Gastroesophageal sphincter (tissue), 4 donors: ENCODE results near the gene PRAMEF13. TPM values are rescaled to one million over a fixed set of nuclear protein-coding genes. Genes with fewer than 3 reads are reported as not detected.
A peak's percentile ranks its signal among the peaks of the same experiment; 100 is the strongest.
"Not testable (repeated sequence)": the region's sequence is repeated elsewhere in the genome, so short reads cannot be mapped to it uniquely, and the experiment has no call there.

ENCODE experiments used
- ATAC-seq: fragments of 150-250 bp; one replicate; pipeline ENCODE4 v1.9.1; 2016; ENCODE audit warnings: mild to moderate bottlenecking, moderate library complexity
- H3K27ac ChIP-seq, 4 donors: fragments of 200-600 bp; sonication (generic) in 3 of 4; 1 replicate in 3 of 4; 2 replicates in 1 of 4; pipeline ENCODE4 v1.5.1; 2016 to 2019
- H3K27me3 ChIP-seq: fragments of 200-600 bp; sonication (generic); one replicate; pipeline ENCODE4 v1.5.1; 2019
- H3K36me3 ChIP-seq, 2 donors: fragments of 200-600 bp; sonication (generic); one replicate each; pipeline ENCODE4 v1.5.1; 2019; ENCODE audit warnings: control low read depth in 1 of 2
- H3K4me1 ChIP-seq, 3 donors: fragments of 200-600 bp; sonication (generic); 1 replicate in 2 of 3; 2 replicates in 1 of 3; pipeline ENCODE4 v1.5.1; 2016 to 2019; ENCODE audit warnings: control low read depth in 2 of 3
- H3K4me3 ChIP-seq, 2 donors: fragments of 200-600 bp; sonication (generic); one replicate each; pipeline ENCODE4 v1.5.1; 2019; ENCODE audit warnings: mild to moderate bottlenecking in 1 of 2, moderate library complexity in 1 of 2
- H3K9me3 ChIP-seq, 3 donors: fragments of 200-600 bp; sonication (generic); one replicate each; pipeline ENCODE4 v1.5.1; 2017 to 2019; ENCODE audit warnings: control low read depth in 2 of 3
- EP300 ChIP-seq: sonication (generic); formaldehyde crosslinking; IDR thresholded peaks from one replicate; pipeline ENCODE4 v1.6.1; 2017; ENCODE audit warnings: antibody characterized with exemption, mild to moderate bottlenecking
- POLR2A ChIP-seq, 2 donors: fragments of 450-650 bp; IDR thresholded peaks; one replicate each; pipeline ENCODE4 v1.6.1; 2017; ENCODE audit warnings: antibody characterized with exemption in 2 of 2, mild to moderate bottlenecking in 2 of 2, moderate library complexity in 1 of 2
- POLR2AphosphoS5 ChIP-seq: sonication (generic); formaldehyde crosslinking; IDR thresholded peaks from one replicate; pipeline ENCODE4 v1.6.1; 2017; ENCODE audit warnings: antibody characterized with exemption
- WGBS, 2 donors: methylation state at CpG; one replicate each; pipeline ENCODE4 v1.1.5; 2018; ENCODE audit warnings: low coverage in 1 of 2; 5-methylcytosine and 5-hydroxymethylcytosine counted together
- total RNA-seq, 4 donors: library from RNA; depleted of rRNA; stranded (reverse); fragments of >200 nt; gene quantifications; one replicate each; pipeline ENCODE4 v1.1.0, GENCODE V29; 2016
- TF ChIP-seq, protein P1 (sequence below), 4 experiments: fragments of 200-600 bp in 2 of 4; fragments of 450-650 bp in 2 of 4; sonication (generic) in 1 of 4; IDR thresholded peaks; one replicate each; pipeline ENCODE4 v1.5.1; 2017 to 2019; ENCODE audit warnings: antibody characterized with exemption in 4 of 4, mild to moderate bottlenecking in 2 of 4, moderate library complexity in 2 of 4

Gene PRAMEF13
- total RNA-seq, 4 donors from 2014 or later: not detected

DNA sequence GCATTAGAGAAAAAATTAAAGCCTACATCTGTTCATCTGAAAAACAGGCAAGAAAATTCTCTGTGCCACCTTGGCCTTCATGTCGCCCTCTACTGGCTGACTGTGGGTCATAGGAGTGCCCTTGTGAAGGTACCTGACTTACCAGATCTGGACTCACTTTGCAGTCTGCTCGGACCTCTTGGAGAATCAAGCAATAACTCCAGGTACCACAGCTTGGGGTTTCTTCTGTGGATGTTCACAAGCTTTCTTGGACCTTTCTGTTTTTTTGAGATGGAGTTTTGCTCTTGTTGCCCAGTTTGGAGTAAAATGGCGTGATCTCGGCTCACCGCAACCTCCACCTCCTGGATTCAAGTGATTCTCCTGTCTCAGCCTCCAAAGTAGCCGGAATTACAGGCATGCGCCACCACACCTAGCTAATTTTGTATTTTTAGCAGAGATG, 27.2 kb upstream of the PRAMEF13 start:
- Histone ChIP-seq H3K4me3 (no peak overlapping the region), H3K4me1 (no peaks in the 10 kb centered on the region), H3K27me3 (peaks cover 30% of the 10 kb centered on the region), H3K9me3 (no peaks in the 10 kb centered on the region), H3K36me3 (no peaks in the 10 kb centered on the region), H3K27ac (no peak overlapping the region)
- WGBS, 2 donors: 66% methylated on average over 5 to 7 of the region's 7 CpGs
- TF ChIP-seq EP300: no peak
- TF ChIP-seq POLR2AphosphoS5: no peak
- TF ChIP-seq, protein P1, sequence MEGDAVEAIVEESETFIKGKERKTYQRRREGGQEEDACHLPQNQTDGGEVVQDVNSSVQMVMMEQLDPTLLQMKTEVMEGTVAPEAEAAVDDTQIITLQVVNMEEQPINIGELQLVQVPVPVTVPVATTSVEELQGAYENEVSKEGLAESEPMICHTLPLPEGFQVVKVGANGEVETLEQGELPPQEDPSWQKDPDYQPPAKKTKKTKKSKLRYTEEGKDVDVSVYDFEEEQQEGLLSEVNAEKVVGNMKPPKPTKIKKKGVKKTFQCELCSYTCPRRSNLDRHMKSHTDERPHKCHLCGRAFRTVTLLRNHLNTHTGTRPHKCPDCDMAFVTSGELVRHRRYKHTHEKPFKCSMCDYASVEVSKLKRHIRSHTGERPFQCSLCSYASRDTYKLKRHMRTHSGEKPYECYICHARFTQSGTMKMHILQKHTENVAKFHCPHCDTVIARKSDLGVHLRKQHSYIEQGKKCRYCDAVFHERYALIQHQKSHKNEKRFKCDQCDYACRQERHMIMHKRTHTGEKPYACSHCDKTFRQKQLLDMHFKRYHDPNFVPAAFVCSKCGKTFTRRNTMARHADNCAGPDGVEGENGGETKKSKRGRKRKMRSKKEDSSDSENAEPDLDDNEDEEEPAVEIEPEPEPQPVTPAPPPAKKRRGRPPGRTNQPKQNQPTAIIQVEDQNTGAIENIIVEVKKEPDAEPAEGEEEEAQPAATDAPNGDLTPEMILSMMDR (IDR thresholded peaks at IDR 0.05): peak in 1 of 4 experiments; percentile 19
- no peak for TF ChIP-seq POLR2A (IDR thresholded peaks at IDR 0.05)
- no peak for ATAC-seq

DNA sequence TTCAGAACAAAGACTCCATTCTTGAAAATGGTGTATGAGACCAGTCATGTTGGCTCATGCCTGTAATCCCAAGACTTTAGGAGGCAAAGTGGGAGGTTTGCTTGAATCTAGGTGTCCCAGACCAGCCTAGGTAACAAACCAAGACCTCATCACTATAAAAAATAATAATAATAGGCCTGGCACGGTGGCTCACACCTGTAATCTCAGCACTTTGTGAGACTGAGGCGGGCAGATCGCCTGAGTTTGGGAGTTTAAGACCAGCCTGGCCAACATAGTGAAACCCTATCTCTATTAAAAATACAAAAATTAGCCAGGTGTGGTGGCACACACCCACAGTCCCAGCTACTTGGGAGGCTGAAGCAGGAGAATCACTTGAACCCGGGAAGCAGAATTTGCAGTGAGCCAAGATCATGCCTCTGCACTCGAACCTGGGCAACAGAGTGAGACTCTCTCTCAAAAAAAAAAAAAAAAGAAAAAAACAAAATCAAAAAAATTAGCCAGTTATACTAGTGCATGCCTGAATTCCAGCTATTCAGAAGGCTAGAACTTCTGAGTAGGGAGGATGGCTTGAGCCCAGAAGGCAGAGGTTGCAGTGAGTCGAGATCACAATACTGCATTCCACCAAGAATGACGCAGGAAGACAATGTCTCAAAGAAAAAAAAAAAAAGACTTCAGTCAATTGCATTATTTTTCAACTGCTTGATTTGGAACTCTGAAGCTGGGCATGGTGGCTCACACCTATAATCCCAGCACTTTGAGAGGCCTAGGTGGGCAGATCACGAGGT, 26.3 kb upstream of the PRAMEF13 start:
- not testable (repeated sequence) for H3K27ac ChIP-seq, H3K9me3 ChIP-seq, H3K4me1 ChIP-seq, ATAC-seq, H3K4me3 ChIP-seq, H3K36me3 ChIP-seq
- H3K27me3 ChIP-seq: peaks cover 30% of the 10 kb centered on the region
- WGBS, 2 donors: 84 to 86% methylated on average over 8 of the region's 8 CpGs

DNA sequence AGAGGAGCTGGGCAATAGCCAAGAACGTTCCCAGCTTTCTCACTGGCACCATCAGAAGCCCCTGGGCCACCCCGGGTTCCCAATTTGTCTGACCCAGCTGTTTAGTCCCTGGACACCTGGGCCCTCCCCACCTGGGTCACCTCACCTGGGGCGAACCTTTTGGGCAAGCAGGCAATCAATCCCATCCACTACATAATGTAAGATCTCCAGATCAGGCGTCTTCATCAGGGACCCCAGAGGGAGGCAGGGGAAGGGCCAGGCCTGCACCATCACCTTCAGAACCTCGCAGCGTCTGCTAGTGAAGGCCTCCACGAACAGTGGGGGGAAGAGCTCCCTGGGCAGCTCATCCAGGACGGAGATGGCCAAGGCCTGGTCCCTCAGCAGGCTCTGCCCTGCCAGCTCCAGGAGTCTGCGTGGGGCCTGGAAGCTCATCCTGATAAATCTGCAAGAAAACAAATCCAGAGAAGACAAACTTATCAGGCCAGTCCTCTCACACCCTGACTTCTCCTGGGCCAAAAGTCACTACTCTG, 24.5 kb upstream of the PRAMEF13 start, which contains the start of gene PRAMEF18:
Gene PRAMEF18, minus strand, starts transcription at position 480 of the 530 bp plus-strand sequence. Its CDS starts 48 bp downstream, at position 432.
- peaks cover 18% of the 10 kb centered on the region for H3K27me3 ChIP-seq
- H3K36me3 ChIP-seq, H3K4me1 ChIP-seq, ATAC-seq, H3K4me3 ChIP-seq, H3K27ac ChIP-seq, H3K9me3 ChIP-seq: not testable (repeated sequence)
- 74% methylated on average over 2 of the region's 9 CpGs; no CpG with 5 or more reads in 1 of the 2 donors for WGBS, 2 donors

DNA sequence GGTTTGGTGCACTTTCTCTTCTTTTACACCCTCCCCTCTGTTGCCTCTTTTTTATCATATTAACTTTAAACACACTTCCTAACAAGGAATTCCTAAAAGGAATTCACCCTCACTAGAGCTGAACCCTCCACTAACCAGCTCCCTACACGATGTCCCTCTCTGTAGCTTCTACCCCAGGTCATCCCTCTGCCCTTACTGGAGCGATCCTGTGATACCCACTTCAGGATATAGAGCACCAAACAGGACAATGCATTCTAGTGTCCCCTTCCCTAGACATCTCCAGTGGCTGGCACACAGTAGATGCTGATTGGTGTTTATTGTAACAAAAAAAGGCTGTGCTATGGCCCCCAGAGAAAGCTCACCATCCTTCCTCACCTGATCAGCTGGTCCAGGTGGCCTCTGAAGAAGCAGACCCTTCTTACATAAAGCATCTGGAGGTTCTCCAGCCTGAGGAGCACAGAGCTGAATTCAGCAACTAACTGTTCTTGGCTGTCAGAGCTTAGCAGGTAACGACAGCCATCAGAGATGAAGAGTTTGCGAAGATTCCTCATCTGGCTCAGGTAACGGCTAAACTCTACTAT, 23.4 kb upstream of the PRAMEF13 start:
- Histone ChIP-seq H3K27ac (no peak overlapping the region), H3K36me3 (no peaks in the 10 kb centered on the region), H3K9me3 (no peaks in the 10 kb centered on the region), H3K4me1 (no peaks in the 10 kb centered on the region), H3K27me3 (peaks cover 18% of the 10 kb centered on the region), H3K4me3 (no peak overlapping the region)
- ATAC-seq: no peak
- WGBS, 2 donors: 64 to 81% methylated on average over 5 of the region's 5 CpGs
- TF ChIP-seq POLR2AphosphoS5 (no peak), POLR2A (IDR thresholded peaks at IDR 0.05) (no peak), EP300 (no peak)
- TF ChIP-seq, protein P1 (IDR thresholded peaks at IDR 0.05): no peak

- not testable (repeated sequence) for H3K4me1 ChIP-seq, ATAC-seq, H3K36me3 ChIP-seq, H3K4me3 ChIP-seq, H3K27ac ChIP-seq, H3K9me3 ChIP-seq
- no CpG with 5 or more reads among the region's 4 CpGs for WGBS, 2 donors
- peaks cover 17% of the 10 kb centered on the region for H3K27me3 ChIP-seq
Measured at GRCh38 chr1:13222788-13223187, 21.6 kb upstream of the PRAMEF13 start.

DNA sequence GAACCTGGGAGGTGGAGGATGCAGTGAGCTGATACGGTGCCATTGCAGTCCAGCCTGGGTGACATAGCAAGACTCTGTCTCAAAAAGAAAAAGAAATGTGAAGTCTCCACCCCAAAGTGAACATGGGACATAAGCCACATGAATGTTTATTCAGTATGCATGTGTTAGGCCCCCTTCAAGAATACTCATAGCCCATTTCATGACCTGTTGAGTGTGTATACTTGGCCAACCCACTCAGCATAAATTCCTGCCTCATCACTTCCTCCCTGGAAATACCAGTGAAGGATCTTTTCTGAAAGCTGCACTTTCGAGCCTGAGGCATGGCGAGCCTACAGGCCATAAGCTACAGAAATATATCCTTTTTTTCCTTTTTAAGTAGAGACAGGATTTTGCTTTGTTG, 18.0 kb upstream of the PRAMEF13 start:
- H3K27ac ChIP-seq, ATAC-seq, H3K27me3 ChIP-seq, H3K36me3 ChIP-seq, H3K9me3 ChIP-seq, H3K4me3 ChIP-seq, H3K4me1 ChIP-seq: not testable (repeated sequence)
- no CpG with 5 or more reads among the region's 3 CpGs for WGBS, 2 donors

GRCh38 chr1:13216619-13217018, 15.4 kb upstream of the PRAMEF13 start:
- H3K36me3 ChIP-seq, H3K27ac ChIP-seq, ATAC-seq, H3K9me3 ChIP-seq, H3K4me1 ChIP-seq, H3K27me3 ChIP-seq, H3K4me3 ChIP-seq: not testable (repeated sequence)
- no CpG with 5 or more reads among the region's 7 CpGs for WGBS, 2 donors

DNA sequence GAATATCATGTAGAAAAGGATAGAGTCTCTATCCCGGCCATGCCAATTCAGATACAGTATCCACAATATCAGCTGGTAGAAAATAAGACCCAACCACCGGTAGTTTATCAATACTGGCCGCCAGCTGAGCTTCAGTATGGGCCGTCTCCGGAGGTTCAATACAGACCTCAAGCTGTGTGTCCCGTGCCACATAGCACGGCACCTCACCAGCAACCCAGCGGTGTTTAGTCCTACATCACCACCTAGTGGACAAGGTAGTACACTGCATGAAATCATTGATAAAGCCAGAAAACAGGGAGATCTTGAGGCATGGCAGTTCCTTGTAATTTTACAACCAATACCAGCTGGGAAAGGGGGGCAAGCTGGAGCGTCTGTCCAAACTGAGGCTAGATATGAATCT, 7.5 kb upstream of the PRAMEF13 start:
- H3K36me3 ChIP-seq, ATAC-seq, H3K9me3 ChIP-seq, H3K27ac ChIP-seq, H3K27me3 ChIP-seq, H3K4me3 ChIP-seq, H3K4me1 ChIP-seq: not testable (repeated sequence)
- no CpG with 5 or more reads among the region's 9 CpGs for WGBS, 2 donors

GRCh38 chr1:13171548-13171947, 29.7 kb downstream of the PRAMEF13 start, which contains the start of gene PRAMEF9:
Gene PRAMEF9, plus strand, starts transcription at chr1:13171848. Its CDS starts 3,433 bp downstream, at chr1:13175281.
- not testable (repeated sequence) for H3K36me3 ChIP-seq, H3K9me3 ChIP-seq, H3K27me3 ChIP-seq, H3K4me1 ChIP-seq, H3K27ac ChIP-seq, H3K4me3 ChIP-seq, ATAC-seq
- 100% methylated on average over 1 of the region's 2 CpGs; no CpG with 5 or more reads in 1 of the 2 donors for WGBS, 2 donors

DNA sequence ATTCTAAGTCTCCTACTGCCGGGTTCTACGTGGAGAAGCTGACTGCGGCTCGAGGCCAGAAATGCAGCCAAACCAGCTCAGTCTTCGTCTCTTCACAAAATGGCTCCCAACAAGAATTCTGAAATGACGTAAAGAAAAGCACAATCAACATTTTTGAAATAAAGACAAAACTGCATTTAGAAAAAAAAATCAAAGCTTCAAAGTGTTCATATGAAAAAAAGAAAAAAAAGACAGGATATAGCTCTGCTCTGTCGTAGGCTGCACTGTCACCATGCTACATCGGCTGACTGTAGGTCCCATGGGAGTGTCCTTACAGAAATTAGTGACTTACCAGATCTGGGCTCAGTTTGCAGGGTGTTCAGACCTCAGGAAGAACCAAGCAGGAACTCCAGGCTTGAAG, 35.7 kb downstream of the PRAMEF13 start, which contains the start of gene HNRNPCL4:
Gene HNRNPCL4, minus strand, starts transcription at position 101 of the 400 bp plus-strand sequence. CDS start 164 bp downstream, outside the sequence.
- WGBS, 2 donors: no CpG with 5 or more reads among the region's 8 CpGs
- H3K27ac ChIP-seq, H3K36me3 ChIP-seq, H3K9me3 ChIP-seq, H3K4me1 ChIP-seq, ATAC-seq, H3K27me3 ChIP-seq, H3K4me3 ChIP-seq: not testable (repeated sequence)
